HG03025 (cell line): ENCODE data around the gene TSPYL1.
"Not testable (repeated sequence)": the region's sequence is repeated elsewhere in the genome, so short reads cannot be mapped to it uniquely, and the experiment has no call there.

Experiments
- ATAC-seq: cut with Tn5 transposase; IDR thresholded peaks from one replicate; pipeline ENCODE4 v1.9.1; 2021; ENCODE audit warnings: mild to moderate bottlenecking, moderate library complexity; ENCODE audit not compliant: unreplicated experiment, low FRiP score

The TSPYL1 gene

GRCh38 chr6:116298973-116299372 lies 19.2 kb upstream of the TSPYL1 start:
- ATAC-seq: no peak

DNA sequence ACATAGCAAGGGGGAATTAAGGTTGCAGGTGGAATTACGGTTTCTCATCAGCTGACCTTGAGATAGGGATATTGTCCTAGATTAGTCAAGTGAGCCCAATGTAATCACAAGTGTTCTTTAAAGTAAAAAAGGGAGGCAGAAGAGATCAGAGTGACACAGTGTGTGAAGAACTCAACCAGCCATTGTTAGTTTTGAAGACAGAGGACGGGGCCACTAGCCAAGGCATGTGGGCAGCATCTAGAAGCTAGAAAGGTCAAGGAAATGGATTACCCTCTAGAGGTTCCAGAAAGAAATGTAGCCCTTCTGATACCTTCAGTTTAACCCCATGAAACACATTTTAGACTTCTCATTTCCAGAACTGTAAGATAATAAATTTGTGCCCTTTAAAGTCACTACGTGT lies 18.5 kb upstream of the TSPYL1 start:
- ATAC-seq: no peak

- no peak for ATAC-seq
These were observed 12.8 kb upstream of the TSPYL1 start for GRCh38 chr6:116292553-116292952.

GRCh38 chr6:116291701-116292396 lies 12.1 kb upstream of the TSPYL1 start:
- no peak for ATAC-seq

DNA sequence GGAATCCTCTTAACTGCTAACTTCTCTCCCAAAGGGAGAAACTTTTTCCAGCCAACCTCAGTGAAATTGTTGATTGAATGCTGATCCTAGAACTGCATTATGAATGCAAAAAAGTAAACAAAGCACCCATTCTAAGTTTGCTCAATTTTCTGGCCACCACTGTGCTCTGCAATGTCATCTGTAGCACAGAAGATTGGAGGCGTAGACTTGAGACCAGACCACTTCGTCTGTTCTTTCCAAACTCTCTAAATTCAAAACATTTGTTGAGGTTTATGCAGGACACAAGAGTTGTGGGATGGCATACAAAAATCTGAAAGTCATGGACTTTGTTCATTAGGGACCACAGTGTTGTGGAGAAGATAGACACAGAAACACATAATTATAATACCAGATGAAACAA lies 11.1 kb upstream of the TSPYL1 start:
- ATAC-seq: no peak

DNA sequence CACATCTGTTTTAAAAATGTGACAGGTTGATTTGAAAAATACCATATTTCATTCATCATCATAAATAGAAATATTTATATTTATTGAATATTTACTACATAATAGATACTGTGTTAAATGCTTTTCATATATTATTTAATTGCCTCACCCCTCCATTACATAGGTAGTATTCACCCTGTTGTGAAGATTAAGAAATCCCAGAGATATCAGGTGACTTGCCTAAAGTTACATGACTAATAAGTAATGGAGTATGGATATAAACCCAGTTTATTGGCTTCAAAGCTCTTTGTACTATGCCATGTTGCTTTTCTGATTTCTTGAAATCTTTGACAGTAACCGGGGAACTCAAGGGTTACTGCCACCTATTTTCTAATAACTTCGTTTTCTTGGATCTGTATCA lies 10.1 kb upstream of the TSPYL1 start:
- ATAC-seq: no peak

- no peak for ATAC-seq
These were observed 8.1 kb upstream of the TSPYL1 start for GRCh38 chr6:116287689-116288282.

DNA sequence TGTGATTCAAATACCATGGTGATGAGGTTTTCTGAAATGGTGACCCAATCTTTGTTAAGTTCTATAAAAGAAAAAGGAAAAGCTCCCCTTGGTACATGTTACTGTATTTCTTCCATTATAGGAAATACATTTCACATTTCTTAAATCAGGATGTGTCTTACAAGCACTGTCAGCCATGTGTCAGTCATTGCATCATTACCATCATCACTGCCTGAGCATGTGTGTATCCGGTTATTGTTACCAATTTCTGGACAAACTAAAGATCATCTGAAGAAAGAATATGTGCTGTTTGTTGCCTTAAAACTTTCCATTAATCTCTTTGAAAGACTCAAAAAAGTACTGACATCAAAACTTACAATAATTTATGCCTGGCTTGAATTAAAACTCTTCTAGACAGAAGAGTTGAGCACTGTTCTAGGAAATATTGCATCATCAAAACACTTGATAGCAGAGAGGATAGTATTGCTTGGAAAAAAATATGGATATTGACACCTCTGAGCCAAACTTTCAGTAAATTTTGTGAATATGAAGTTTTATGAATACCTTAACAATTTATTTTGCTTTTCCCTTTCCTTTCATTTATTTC lies 7.1 kb upstream of the TSPYL1 start:
- ATAC-seq: no peak

- not testable (repeated sequence) for ATAC-seq
These were observed 5.3 kb upstream of the TSPYL1 start for GRCh38 chr6:116284984-116285383.

DNA sequence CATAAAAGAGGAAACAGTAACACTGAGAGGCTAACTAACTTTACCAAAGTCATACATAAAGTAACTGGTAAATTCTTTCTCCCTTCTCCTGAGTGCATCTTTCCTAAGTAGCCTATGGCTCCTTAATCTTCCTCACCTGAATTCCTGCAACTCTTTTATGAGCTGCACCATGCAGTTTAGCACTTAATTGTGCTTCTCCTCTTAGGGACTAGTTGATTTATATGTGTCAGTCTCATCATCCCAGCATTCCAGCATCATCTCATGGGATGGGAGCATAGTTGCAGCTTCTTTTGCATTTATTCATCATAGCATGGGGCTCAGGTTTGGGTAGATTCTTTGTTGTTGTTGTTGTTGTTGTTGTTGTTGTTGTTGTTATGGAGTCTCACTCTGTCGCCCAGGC lies 3.5 kb upstream of the TSPYL1 start:
- no peak for ATAC-seq

DNA sequence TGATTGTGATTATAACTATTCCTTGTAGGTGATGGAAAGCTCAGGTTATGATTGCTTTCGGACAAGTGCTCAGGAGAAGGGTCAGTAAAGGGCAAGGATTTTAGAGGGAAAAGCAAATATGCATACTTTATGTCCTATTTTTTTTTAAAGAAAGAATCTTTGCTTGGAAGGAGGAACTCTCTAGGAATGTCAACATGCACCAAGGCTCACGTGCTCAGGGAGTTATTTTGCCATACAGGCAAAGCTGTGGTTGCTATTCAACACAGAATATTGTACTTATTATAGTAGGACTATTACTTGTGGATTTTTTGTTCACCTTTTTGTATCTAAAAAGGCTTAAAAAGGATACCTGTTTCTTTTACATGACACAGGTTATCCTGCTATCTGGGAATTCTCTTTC lies 3.0 kb upstream of the TSPYL1 start:
- no peak for ATAC-seq

- ATAC-seq: no peak
These were observed 1.2 kb upstream of the TSPYL1 start for GRCh38 chr6:116280933-116281316.

DNA sequence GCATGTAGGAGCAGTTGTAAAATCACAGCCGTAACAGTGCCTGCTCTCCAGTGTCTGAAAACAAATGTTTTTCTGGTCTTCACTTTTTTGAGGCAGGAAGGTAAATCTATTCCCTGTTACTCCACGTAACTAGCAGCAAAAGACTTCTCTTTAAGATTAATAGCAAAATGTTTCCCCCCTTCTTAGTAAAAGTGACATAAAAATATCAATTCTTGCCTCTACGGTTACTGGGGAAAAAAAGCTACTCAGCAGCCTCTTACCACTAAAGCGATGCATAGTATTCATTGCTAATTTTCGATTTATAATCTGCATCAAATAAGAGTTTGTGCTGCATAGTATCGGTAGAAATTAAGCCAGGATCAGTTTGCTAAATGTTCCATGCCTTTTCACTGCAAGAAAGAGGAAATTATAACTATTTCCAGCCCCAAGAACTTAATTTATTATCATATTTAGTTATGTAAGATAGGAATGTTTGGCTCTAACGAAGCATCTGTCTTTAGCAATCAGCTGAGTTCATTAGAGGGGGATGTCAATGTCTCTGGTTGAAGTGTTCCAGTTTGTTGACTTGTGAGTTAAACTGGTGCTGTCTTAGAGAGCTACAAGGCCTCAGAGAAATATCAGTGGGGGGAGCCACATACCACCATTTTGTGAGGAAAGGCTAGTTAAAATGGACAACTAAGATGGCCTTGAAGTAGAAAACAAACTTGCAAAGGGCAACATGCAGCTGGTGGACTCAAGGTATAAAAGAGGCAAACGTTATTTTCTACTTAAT lies 617 bp upstream of the TSPYL1 start:
- no peak for ATAC-seq

- ATAC-seq: no peak
These were observed 887 bp downstream of the TSPYL1 start for GRCh38 chr6:116278854-116279231.

GRCh38 chr6:116278481-116278829 lies 1.3 kb downstream of the TSPYL1 start:
- no peak for ATAC-seq

DNA sequence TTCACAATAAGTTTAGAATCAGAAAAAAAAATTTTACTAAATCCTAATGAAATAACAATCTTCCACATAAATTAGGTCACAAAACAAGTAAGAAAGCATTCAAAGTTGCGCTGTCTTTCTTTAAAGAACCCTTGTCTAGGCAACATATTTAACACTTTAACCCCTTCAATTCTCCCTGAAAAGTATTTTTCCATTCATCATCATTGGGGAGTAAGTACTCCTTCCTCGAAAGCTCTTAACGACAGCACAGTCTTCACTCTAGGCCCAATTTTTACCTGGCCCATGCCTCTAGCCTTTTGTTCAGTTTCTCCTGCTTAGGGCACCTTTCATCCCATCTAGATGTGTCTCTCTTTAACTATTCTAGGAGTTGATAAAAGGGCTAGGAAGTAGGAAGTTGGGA lies 2.6 kb downstream of the TSPYL1 start:
- no peak for ATAC-seq

GRCh38 chr6:116271149-116271708 lies 8.5 kb downstream of the TSPYL1 start:
- no peak for ATAC-seq

- no peak for ATAC-seq
These were observed 11.0 kb downstream of the TSPYL1 start for GRCh38 chr6:116268589-116269293.

- no peak for ATAC-seq
These were observed 11.7 kb downstream of the TSPYL1 start for GRCh38 chr6:116267836-116268588.

- no peak for ATAC-seq
These were observed 12.9 kb downstream of the TSPYL1 start for GRCh38 chr6:116266803-116267202.
